ENCODE results near the gene TGM5. TPM values are rescaled to one million over a fixed set of nuclear protein-coding genes. Genes with fewer than 3 reads are reported as not detected.

The TGM5 gene
- total and polyA plus RNA-seq, 8 donors = 1.5 TPM; not detected in 7

- TF ChIP-seq POLR2A (IDR thresholded peaks at IDR 0.05) (no peak), POLR2AphosphoS5 (IDR thresholded peaks at IDR 0.05) (no peak), EP300 (IDR thresholded peaks at IDR 0.05) (no peak), CTCF (IDR thresholded peaks at IDR 0.05) (no peak)
- Histone ChIP-seq H3K27me3 (peaks cover 0 to 37% (median 11%) of the 10 kb centered on the region in 3 donors), H3K36me3 (no peaks in the 10 kb centered on the region)
These were observed 53.8 kb downstream of the TGM5 start for GRCh38 chr15:43212951-43213350.

GRCh38 chr15:43212299-43212698 lies 54.4 kb downstream of the TGM5 start:
- no peak for TF ChIP-seq POLR2AphosphoS5 (IDR thresholded peaks at IDR 0.05)
- TF ChIP-seq POLR2A (IDR thresholded peaks at IDR 0.05) = no peak
- no peak for TF ChIP-seq CTCF (IDR thresholded peaks at IDR 0.05)
- Histone ChIP-seq H3K27ac (no peak overlapping the region), H3K4me1 (no peaks in the 10 kb centered on the region), H3K4me3 (no peak overlapping the region), H3K36me3 (no peaks in the 10 kb centered on the region), H3K9me3 (no peaks in the 10 kb centered on the region), H3K27me3 (peaks cover 0 to 44% (median 12%) of the 10 kb centered on the region in 3 donors)
- DNase-seq = no peak
- 74 to 84% (median 78%) methylated on average over 7 to 8 of the region's 8 CpGs for WGBS, 5 donors
- intact Hi-C loops (cut with DNase I; ENCODE audit: low total_unique reads) = no loop called here

More at GRCh38 chr15:43212951-43213350, 53.8 kb downstream of the TGM5 start:
- no peak for DNase-seq
- Histone ChIP-seq H3K9me3 (no peaks in the 10 kb centered on the region), H3K4me3 (no peak overlapping the region), H3K27ac (no peak overlapping the region), H3K4me1 (no peaks in the 10 kb centered on the region)
- intact Hi-C loops (cut with DNase I; ENCODE audit: low total_unique reads) = no loop called here

DNA sequence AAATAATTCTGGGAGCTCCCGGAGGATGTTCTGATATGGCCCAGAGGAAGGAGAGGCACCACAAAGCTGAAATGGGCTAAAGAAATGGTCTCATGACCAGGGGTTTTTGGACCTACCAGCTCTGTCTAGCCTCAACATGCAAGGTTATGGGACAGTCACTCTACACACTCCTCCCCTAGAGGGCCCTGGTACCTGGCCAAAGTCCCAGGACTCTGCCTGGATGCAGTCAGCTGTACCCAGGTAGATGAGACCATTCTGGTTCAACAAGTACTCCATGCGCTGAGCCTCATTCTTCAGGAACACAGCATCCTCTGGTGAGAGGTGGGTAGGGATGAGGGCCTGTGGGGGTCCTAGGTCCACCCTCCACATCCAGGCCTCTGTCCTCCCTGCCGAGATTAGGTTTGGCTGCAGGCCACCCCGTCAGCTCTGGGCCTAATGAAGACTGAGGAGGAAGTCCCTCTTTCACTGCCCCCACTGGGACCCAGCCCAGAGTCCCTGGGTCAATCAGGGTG lies 55.4 kb downstream of the TGM5 start:
- 68 to 85% (median 74%) methylated on average over 4 of the region's 4 CpGs for whole genome bisulfite sequencing, 5 donors
- no peak overlapping the region for H3K27ac ChIP-seq
- TF ChIP-seq POLR2AphosphoS5 (IDR thresholded peaks at IDR 0.05) (no peak), POLR2A (IDR thresholded peaks at IDR 0.05) (no peak), EP300 (IDR thresholded peaks at IDR 0.05) (no peak), CTCF (IDR thresholded peaks at IDR 0.05) (no peak)
- DNase-seq = no peak
- no peak overlapping the region for H3K4me3 ChIP-seq
- peaks cover 0 to 46% (median 12%) of the 10 kb centered on the region in 3 donors for H3K27me3 ChIP-seq
- H3K36me3 ChIP-seq = no peaks in the 10 kb centered on the region
- intact Hi-C loops (cut with DNase I; ENCODE audit: low total_unique reads) = no loop called here
- no peaks in the 10 kb centered on the region for H3K4me1 ChIP-seq
- no peaks in the 10 kb centered on the region for H3K9me3 ChIP-seq

GRCh38 chr15:43210807-43211206 lies 55.9 kb downstream of the TGM5 start:
- WGBS, 5 donors = 72 to 82% (median 78%) methylated on average over 9 of the region's 9 CpGs
- Histone ChIP-seq H3K9me3 (no peaks in the 10 kb centered on the region), H3K27me3 (peaks cover 0 to 46% (median 12%) of the 10 kb centered on the region in 3 donors), H3K27ac (no peak overlapping the region), H3K36me3 (no peaks in the 10 kb centered on the region), H3K4me3 (no peak overlapping the region), H3K4me1 (no peaks in the 10 kb centered on the region)
- TF ChIP-seq CTCF (IDR thresholded peaks at IDR 0.05) = no peak
- TF ChIP-seq POLR2A (IDR thresholded peaks at IDR 0.05) = no peak
- no peak for TF ChIP-seq POLR2AphosphoS5 (IDR thresholded peaks at IDR 0.05)
- no peak for TF ChIP-seq EP300 (IDR thresholded peaks at IDR 0.05)
- DNase-seq = no peak
- intact Hi-C loops (cut with DNase I; ENCODE audit: low total_unique reads) = no loop called here

Measured in stomach (tissue), 9 donors.